ENCODE data around the gene ZCCHC7.

ZCCHC7 gene

GRCh38 chr9:37380570-37380969 is 260.2 kb downstream of the ZCCHC7 start:
- Histone ChIP-seq H3K79me2 (ENCODE audit: control insufficient read depth, low read length) (peaks cover 12% of the 10 kb centered on the region), H3K9me3 (ENCODE audit: control insufficient read depth, insufficient read depth, low read length) (peaks cover 7% of the 10 kb centered on the region; the same call in 1 of the 2 replicates), H3K36me3 (ENCODE audit: control insufficient read depth, low read length) (peaks cover 11% of the 10 kb centered on the region), H3K4me3 (ENCODE audit: low read length) (peak overlapping the region; percentile 63), H3K4me1 (ENCODE audit: control insufficient read depth, low read length) (peaks cover 99% of the 10 kb centered on the region), H3K4me2 (ENCODE audit: low read length) (peak overlapping the region; percentile 63), H3K9me2 (replicated peaks; ENCODE audit: control insufficient read depth, low read length) (no peaks in the 10 kb centered on the region), H4K20me1 (ENCODE audit: control insufficient read depth, insufficient read depth, low read depth, low read length) (no peaks in the 10 kb centered on the region), H3F3A (ENCODE audit: control insufficient read depth, insufficient read depth) (peaks cover 54% of the 10 kb centered on the region), H3K27ac (ENCODE audit: low read depth, low read length) (peak overlapping the region; percentile 99), H3K27me3 (ENCODE audit: control insufficient read depth, low read length) (no peaks in the 10 kb centered on the region)
- no peak for TF ChIP-seq EZH2phosphoT487 (IDR thresholded peaks at IDR 0.05; ENCODE audit: borderline replicate concordance, low read length)
- TF ChIP-seq CTCF (IDR thresholded peaks at IDR 0.05; ENCODE audit: low read depth, low read length, poor library complexity, severe bottlenecking): no peak

- Histone ChIP-seq H3K27me3 (ENCODE audit: control insufficient read depth, low read length) (no peaks in the 10 kb centered on the region), H3F3A (ENCODE audit: control insufficient read depth, insufficient read depth) (peaks cover 52% of the 10 kb centered on the region), H3K27ac (ENCODE audit: low read depth, low read length) (peak overlapping the region; percentile 99), H4K20me1 (ENCODE audit: control insufficient read depth, insufficient read depth, low read depth, low read length) (no peaks in the 10 kb centered on the region), H3K9me2 (replicated peaks; ENCODE audit: control insufficient read depth, low read length) (no peaks in the 10 kb centered on the region), H3K4me2 (ENCODE audit: low read length) (peak overlapping the region; percentile 63), H3K36me3 (ENCODE audit: control insufficient read depth, low read length) (peaks cover 11% of the 10 kb centered on the region), H3K4me1 (ENCODE audit: control insufficient read depth, low read length) (peaks cover 99% of the 10 kb centered on the region), H3K9me3 (ENCODE audit: control insufficient read depth, insufficient read depth, low read length) (peaks cover 7% of the 10 kb centered on the region; the same call in 1 of the 2 replicates), H3K4me3 (ENCODE audit: low read length) (peak overlapping the region; percentile 63), H3K79me2 (ENCODE audit: control insufficient read depth, low read length) (peaks cover 12% of the 10 kb centered on the region)
- TF ChIP-seq EZH2phosphoT487 (IDR thresholded peaks at IDR 0.05; ENCODE audit: borderline replicate concordance, low read length): no peak
- TF ChIP-seq CTCF (IDR thresholded peaks at IDR 0.05; ENCODE audit: low read depth, low read length, poor library complexity, severe bottlenecking): no peak
Observed at GRCh38 chr9:37381094-37381741, 260.8 kb downstream of the ZCCHC7 start.

- Histone ChIP-seq H3K27me3 (ENCODE audit: control insufficient read depth, low read length) (no peaks in the 10 kb centered on the region), H4K20me1 (ENCODE audit: control insufficient read depth, insufficient read depth, low read depth, low read length) (no peaks in the 10 kb centered on the region), H3K9me2 (replicated peaks; ENCODE audit: control insufficient read depth, low read length) (no peaks in the 10 kb centered on the region), H3K4me3 (ENCODE audit: low read length) (peak overlapping the region; percentile 63), H3K4me1 (ENCODE audit: control insufficient read depth, low read length) (peaks cover 99% of the 10 kb centered on the region), H3K4me2 (ENCODE audit: low read length) (peak overlapping the region; percentile 63), H3K27ac (ENCODE audit: low read depth, low read length) (peak overlapping the region; percentile 99), H3K79me2 (ENCODE audit: control insufficient read depth, low read length) (peaks cover 12% of the 10 kb centered on the region), H3K9me3 (ENCODE audit: control insufficient read depth, insufficient read depth, low read length) (peaks cover 7% of the 10 kb centered on the region; the same call in 1 of the 2 replicates), H3K36me3 (ENCODE audit: control insufficient read depth, low read length) (peaks cover 11% of the 10 kb centered on the region), H3F3A (ENCODE audit: control insufficient read depth, insufficient read depth) (peaks cover 43% of the 10 kb centered on the region)
- no peak for TF ChIP-seq EZH2phosphoT487 (IDR thresholded peaks at IDR 0.05; ENCODE audit: borderline replicate concordance, low read length)
- no peak for TF ChIP-seq CTCF (IDR thresholded peaks at IDR 0.05; ENCODE audit: low read depth, low read length, poor library complexity, severe bottlenecking)
Observed at GRCh38 chr9:37382161-37382981, 262.0 kb downstream of the ZCCHC7 start.
